GM12875 (cell line): ENCODE data around the gene MIA.
"Not testable (repeated sequence)": the region's sequence is repeated elsewhere in the genome, so short reads cannot be mapped to it uniquely, and the experiment has no call there.

Experiments
- H3K4me3 ChIP-seq: one replicate; pipeline ENCODE4 v1.5.1; 2011; ENCODE audit warnings: low read depth, low read length, control low read depth
- CTCF ChIP-seq: IDR thresholded peaks from 2 replicates; pipeline ENCODE4 v1.5.1; 2011; ENCODE audit warnings: low read depth, mild to moderate bottlenecking, control low read depth, inconsistent platforms, low read length, moderate library complexity, borderline replicate concordance; ENCODE audit not compliant: insufficient read depth

Gene MIA

GRCh38 chr19:40774916-40775631 is at the start of gene MIA:
TSS of gene MIA (plus strand) at chr19:40775521. CDS start at chr19:40775543, 22 bp downstream.
- H3K4me3 ChIP-seq, result no peak within 1 kb of the TSS
- TF ChIP-seq CTCF, result no peak

GRCh38 chr19:40726279-40726678 is 49.0 kb upstream of the MIA start:
- TF ChIP-seq CTCF, result no peak
- no peak overlapping the region for H3K4me3 ChIP-seq

- H3K4me3 ChIP-seq, result not testable (repeated sequence)
These were observed 45.3 kb upstream of the MIA start for GRCh38 chr19:40730065-40730464.

GRCh38 chr19:40732304-40732703 is 43.0 kb upstream of the MIA start:
- H3K4me3 ChIP-seq, result not testable (repeated sequence)

GRCh38 chr19:40733149-40733548 is 42.2 kb upstream of the MIA start:
- H3K4me3 ChIP-seq, result no peak overlapping the region
- no peak for TF ChIP-seq CTCF

- H3K4me3 ChIP-seq, result no peak overlapping the region
- TF ChIP-seq CTCF, result no peak
These were observed 40.1 kb upstream of the MIA start for GRCh38 chr19:40735013-40735771.

- no peak overlapping the region for H3K4me3 ChIP-seq
- TF ChIP-seq CTCF, result no peak
These were observed 38.7 kb upstream of the MIA start for GRCh38 chr19:40736661-40737060.

GRCh38 chr19:40737102-40737644 is 38.1 kb upstream of the MIA start:
- H3K4me3 ChIP-seq, result no peak overlapping the region
- no peak for TF ChIP-seq CTCF
